Fibroblast of skin of right biceps (primary cell): Measurements from ENCODE around the gene ST8SIA5.

Experiments
- DNase-seq: peaks from one replicate; pipeline ENCODE4 v3.0.0-alpha.2; 2013

The ST8SIA5 gene

DNA sequence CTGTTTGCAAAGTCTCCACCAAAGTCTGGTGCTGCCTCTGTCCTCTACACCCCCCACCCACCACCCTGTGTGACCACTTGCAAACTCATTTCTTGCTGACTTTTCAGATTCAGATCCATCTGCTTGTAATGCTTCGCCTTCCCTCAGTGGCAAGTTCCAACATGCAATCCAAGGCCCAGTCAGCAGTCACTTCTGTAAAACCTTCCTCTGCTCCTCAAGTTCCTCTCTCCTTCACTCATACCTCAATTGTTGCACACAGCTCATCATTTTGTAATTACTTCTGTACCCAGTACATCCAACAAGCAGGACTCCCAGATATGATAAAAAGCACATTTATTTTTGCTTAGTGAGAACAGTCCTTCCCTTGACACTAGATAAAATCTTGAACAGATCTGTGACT, 93.3 kb downstream of the ST8SIA5 start:
- DNase-seq = no peak

DNA sequence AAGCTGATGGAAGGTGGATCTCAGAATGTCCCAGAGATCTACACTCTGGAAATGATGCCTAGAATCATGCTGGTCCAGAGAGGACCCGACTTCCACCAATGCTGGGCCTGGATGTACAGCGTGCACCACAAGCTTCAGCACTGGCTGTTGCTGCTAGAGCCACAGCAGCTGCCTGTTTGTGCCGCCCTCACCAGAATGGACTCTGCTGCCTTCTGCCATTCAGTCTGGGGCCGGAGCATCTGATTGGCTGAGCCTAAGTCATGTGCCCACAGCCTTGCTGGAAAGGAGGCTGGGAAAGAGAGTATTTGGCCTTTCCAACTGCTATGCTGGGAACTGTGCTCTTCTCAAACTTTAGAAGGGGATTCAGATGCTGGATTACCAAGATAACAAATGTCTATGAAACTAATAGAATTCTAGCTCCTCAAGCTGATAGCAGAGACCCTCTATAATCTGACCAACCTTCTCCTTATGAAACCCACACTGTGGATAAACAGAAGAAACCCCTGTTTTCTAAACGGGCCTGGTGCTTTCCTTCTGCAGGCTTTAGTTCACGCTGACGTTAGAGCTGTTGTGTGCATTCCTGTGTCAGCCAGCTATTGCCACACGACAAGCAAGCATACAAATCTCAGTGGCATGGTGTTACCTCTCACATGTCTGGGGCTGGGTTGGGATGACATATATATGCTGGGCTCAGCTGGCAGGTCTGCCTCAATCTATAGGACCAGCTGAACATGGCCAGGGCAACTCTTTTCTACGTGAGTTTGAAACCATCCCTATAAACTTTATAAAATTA, 95.7 kb downstream of the ST8SIA5 start:
- DNase-seq = peak; percentile 10

DNA sequence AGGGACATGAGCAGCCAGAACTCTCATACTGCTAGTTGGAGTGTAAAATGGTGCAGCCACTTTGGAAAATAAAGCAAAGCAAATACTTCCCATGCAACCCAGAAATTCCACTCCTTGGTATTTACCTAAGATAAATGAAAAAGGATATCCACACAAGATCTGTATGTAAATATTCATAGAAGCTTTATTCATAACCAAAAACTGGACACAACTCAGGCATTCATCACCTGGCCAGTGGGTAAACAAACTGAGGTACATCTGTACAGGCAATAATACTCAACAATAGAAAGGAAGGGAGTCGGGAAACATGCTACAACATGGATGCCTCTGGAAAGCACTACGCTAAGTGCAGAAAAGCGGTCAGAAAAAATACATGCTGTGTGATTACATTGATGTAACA, 97.4 kb downstream of the ST8SIA5 start:
- no peak for DNase-seq

DNA sequence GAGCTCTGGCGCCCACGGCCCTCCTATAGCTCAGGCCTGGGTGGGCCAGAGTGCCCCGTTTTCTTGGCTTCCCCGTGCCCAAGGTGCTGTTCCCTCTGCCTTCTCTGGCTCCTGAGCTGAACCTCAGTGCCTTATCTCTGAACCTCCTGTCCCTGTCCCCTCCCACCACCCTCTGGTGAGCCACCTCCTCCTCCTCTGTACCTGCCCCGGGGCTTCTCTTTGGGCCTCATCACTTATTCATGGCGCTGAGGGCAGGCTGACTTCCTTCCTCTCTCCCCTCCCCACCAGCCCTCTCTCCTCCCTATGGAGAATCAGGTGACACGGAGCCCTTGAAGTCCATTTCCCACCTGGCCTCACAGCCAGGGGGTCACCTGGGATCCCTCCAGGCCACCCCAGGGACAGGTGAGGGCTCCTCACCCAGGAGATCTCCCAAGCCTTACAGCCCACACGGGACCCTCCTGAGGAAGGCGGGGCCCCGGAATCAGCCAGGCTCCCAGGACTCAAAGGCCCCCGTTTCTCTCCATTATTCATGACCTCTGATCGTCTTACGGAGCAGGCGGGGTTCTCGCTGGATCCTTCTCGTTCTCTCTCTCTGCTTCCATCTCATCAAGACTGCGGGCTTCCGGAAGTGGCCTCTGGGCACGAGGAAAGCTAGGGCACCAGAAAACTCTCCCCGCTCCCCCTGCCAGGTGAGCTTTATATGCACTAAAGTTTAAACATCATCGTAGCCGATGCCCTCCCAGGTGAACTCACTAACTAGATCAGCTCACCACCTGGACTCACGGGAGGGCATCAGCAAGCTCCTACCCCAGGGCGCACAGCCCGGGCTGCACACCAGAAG, 99.5 kb downstream of the ST8SIA5 start, which contains the start of gene LOXHD1:
TSS of gene LOXHD1 (minus strand) at position 106 of the 841 bp plus-strand sequence. CDS start 187 bp downstream, outside the sequence.
- DNase-seq = no peak

DNA sequence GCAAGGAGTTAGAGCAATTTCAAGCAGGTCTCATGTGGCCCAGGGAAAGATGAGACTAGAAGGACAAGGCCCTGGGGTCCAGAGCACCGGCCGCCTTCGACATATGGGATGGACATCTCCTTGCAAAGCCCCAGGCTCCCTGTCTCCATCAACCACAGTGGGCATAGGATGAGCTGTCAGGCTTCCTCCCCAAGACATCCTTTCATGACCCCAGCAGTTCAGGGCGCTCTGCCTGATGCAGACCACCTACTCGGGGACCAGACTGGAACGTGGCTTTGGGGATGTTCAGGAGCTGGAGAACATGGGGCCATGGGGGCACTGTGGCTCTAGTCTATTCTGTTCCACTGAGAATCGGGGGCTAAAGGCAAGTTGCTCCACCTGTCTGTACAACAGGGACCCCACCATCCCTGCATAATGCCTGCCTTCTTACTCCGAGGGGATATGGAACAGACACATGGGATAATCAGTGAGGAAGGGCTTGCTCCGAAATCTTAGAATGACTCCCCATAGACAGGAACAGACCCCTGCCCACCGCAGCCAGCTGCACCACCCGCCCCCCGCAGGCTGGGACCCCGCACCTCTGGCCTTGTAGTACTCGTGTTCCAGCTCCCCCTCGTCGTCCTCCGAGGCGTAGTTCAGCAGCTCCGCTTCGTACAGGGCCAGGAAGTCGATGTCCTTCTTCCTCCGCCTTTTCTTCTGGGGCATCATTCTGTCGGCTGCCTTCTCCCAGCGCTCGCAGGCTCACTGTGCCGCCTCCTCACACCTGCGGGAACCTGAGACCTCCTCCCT, 100.3 kb downstream of the ST8SIA5 start:
- no peak for DNase-seq

GRCh38 chr18:46652372-46652771, 104.5 kb downstream of the ST8SIA5 start:
- no peak for DNase-seq

GRCh38 chr18:46650681-46651080, 106.2 kb downstream of the ST8SIA5 start:
- no peak for DNase-seq

DNA sequence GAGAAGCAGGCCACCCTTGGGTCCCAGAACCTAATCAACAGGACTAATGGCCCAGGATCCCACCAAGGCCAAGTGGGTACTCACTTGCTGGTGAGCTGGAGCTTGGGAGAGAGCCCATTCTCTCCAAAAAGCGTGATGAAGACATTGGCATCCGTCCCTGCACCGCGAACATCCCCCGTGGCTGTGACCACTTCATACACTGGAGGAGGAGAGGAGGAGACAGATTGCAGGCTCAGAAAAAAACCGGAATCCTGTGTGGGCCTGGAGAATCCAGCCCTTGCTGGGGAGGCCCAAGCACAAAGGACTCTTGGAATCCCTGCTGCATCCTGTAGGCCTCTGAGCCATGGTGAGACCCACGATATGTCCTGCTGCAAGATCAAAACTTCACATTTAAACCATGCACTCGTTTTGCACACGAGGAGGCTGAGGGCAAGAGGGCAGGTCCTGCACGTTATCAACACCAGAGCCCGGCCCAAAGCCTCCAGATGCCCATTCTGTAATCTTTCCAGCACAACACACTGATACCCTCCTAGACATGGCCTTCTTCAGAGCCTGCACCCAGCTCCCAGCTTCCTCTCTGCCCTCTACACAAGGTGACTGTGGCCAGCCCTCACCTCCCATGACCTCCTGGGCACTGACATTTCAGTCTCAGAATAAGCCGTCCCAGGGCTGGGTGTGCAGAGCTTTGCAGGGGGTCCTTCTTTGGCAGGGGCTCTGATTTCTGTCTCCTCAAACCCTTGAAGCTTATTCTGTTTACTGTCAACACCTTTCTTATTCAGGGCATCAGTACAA, 107.6 kb downstream of the ST8SIA5 start:
- DNase-seq = no peak

GRCh38 chr18:46646468-46646867, 110.4 kb downstream of the ST8SIA5 start:
- DNase-seq = no peak

- DNase-seq = no peak
These were observed 114.3 kb downstream of the ST8SIA5 start for GRCh38 chr18:46642561-46642960.

- peak; percentile 7 for DNase-seq
These were observed 114.9 kb downstream of the ST8SIA5 start for GRCh38 chr18:46641917-46642316.

- DNase-seq = no peak
These were observed 117.5 kb downstream of the ST8SIA5 start for GRCh38 chr18:46639386-46639785.

GRCh38 chr18:46636040-46636630, 120.7 kb downstream of the ST8SIA5 start:
- no peak for DNase-seq

- peak; percentile 43 for DNase-seq
These were observed 124.3 kb downstream of the ST8SIA5 start for GRCh38 chr18:46632401-46633071.

- DNase-seq = no peak
These were observed 125.9 kb downstream of the ST8SIA5 start for GRCh38 chr18:46630991-46631390.

- no peak for DNase-seq
These were observed 126.7 kb downstream of the ST8SIA5 start for GRCh38 chr18:46630160-46630559.

GRCh38 chr18:46629361-46629760, 127.5 kb downstream of the ST8SIA5 start:
- no peak for DNase-seq

DNA sequence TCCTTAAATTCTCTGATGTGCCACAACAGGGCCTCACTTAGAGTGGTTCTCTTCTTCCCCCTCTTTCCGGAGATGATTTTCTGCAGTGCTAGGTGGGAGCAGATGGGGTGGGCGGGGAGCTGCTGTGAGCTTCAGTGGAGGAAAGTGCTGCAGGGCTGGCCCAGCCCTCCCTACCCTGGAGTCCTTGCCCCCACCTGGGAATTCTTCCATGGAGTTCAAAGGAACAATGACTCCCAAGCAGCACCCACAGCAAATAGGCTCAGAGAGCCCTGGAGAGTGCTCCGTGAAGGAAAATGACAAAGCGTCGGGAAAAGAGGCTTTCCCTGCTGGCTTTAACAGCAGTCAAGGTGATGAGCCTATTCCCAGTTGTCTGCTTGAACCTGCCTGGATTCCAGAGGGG, 128.6 kb downstream of the ST8SIA5 start:
- DNase-seq = no peak

DNA sequence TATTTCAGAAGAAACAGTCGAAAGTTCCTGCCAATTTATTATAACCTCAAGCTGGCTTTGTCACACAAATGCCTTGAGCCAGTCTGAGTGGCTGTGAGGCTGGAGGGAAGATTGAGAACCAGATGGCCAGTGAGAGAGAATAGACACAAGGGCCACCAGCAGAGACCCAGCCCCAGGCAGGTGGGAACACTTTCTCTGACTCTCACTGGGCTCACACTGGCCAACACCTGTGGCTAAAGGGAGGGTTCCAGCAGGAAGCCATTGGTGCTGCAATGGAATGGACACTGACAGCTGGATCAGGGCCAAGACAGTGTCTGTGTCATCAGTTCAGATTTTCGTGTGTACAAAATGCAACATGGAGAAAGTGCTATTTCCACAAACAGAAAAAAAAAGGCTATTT, 129.7 kb downstream of the ST8SIA5 start:
- DNase-seq = no peak

DNA sequence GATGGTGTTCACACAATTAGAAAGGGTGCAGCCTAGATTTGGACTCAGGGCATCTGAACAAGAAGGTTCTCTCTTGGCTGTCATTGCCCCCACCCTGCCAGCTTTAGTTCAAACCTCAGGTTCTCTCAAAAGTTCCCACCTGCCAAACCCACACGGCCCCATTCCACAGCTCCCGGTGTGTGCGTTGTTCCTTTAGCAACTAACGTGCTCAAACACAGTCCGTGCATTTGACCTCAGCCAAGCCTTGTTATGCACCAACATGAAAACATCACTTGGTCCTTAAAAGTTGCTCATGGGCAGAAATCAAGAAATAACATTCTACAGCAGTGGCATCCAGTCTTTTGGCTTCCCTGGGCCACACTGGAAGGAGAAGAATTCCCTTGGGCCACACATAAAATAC, 131.8 kb downstream of the ST8SIA5 start:
- no peak for DNase-seq

DNA sequence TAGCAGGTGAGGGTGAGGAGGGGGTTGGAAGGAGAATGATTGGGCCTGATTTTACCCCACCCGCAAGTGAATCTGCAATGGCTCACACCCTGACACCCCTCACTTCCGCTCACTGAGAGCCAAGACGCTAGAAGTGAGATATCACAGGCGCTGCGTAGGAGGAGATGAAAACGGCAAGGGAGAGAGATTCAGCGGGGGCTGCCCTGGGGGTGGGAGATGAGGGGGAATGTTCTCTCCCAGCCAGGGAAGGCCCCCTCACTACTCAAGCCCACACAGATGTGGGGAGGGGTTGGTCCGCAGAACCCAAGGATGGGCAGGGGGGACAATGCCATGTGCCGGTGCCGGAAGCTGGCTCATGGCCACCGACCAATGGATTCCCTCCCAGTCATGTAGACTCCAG, 132.7 kb downstream of the ST8SIA5 start:
- no peak for DNase-seq
